Smooth muscle cell (in vitro differentiated cells): ENCODE results near the gene GSTM5. TPM values are rescaled to one million over a fixed set of nuclear protein-coding genes. Genes with fewer than 3 reads are reported as not detected.

Source experiments
- DNase-seq: peaks from one replicate; lab custom pipeline; 2025; ENCODE audit not compliant: unreplicated experiment; lab: John Stamatoyannopoulos, UW
- H2AFZ ChIP-seq: fragments of 200-600 bp; sonication (generic); 2 replicates; pipeline ENCODE4 v1.6.0; 2016; ENCODE audit warnings: antibody characterized with exemption, low read depth, mild to moderate bottlenecking
- H3F3A ChIP-seq: fragments of 200-600 bp; sonication (generic); 2 replicates; pipeline ENCODE4 v1.6.0; 2017; ENCODE audit warnings: antibody characterized with exemption, low read depth
- H3K27ac ChIP-seq: fragments of 200-600 bp; sonication (generic); 2 replicates; pipeline ENCODE4 v1.5.1; 2016; ENCODE audit warnings: low read depth, mild to moderate bottlenecking
- H3K27me3 ChIP-seq: fragments of 200-600 bp; sonication (generic); 2 replicates; pipeline ENCODE4 v1.6.1; 2016; ENCODE audit warnings: low read depth, mild to moderate bottlenecking
- H3K36me3 ChIP-seq: fragments of 200-600 bp; sonication (generic); 2 replicates; pipeline ENCODE4 v1.5.1; 2016; ENCODE audit warnings: low read depth
- H3K4me1 ChIP-seq: fragments of 200-600 bp; sonication (generic); 2 replicates; pipeline ENCODE4 v1.5.1; 2016; ENCODE audit warnings: low read depth
- H3K4me2 ChIP-seq: fragments of 200-600 bp; sonication (generic); 2 replicates; pipeline ENCODE4 v1.6.0; 2016; ENCODE audit warnings: mild to moderate bottlenecking
- H3K4me3 ChIP-seq: fragments of 200-600 bp; sonication (generic); 2 replicates; pipeline ENCODE4 v1.5.1; 2016; ENCODE audit warnings: mild to moderate bottlenecking
- H3K79me2 ChIP-seq: fragments of 200-600 bp; sonication (generic); 2 replicates; pipeline ENCODE4 v1.6.0; 2016; ENCODE audit warnings: low read depth, mild to moderate bottlenecking
- H3K9ac ChIP-seq: fragments of 200-600 bp; sonication (generic); 2 replicates; pipeline ENCODE4 v1.6.0; 2016; ENCODE audit warnings: low read depth
- H3K9me3 ChIP-seq: fragments of 200-600 bp; sonication (generic); replicated peaks from 2 replicates; pipeline ENCODE4 v1.5.1; 2016; ENCODE audit warnings: low read depth
- H4K20me1 ChIP-seq: fragments of 200-600 bp; sonication (generic); 2 replicates; pipeline ENCODE4 v1.6.0; 2016; ENCODE audit warnings: low read depth
- CTCF ChIP-seq: fragments of 200-600 bp; sonication (generic); IDR thresholded peaks from 2 replicates; pipeline ENCODE4 v1.5.1; 2017; ENCODE audit warnings: borderline replicate concordance, mild to moderate bottlenecking, antibody characterized with exemption; ENCODE audit not compliant: insufficient read depth, poor library complexity, severe bottlenecking
- WGBS: methylation state at CpG from one replicate; pipeline ENCODE4 v1.1.7; 2016; ENCODE audit warnings: low lambda C conversion rate; 5-methylcytosine and 5-hydroxymethylcytosine counted together
- polyA plus RNA-seq: library from polyadenylated mRNA; unstranded; fragments of >200 nt; fragmentation: Nextera tagmentation; extraction: Ambion mirVana; gene quantifications from 2 replicates; pipeline ENCODE4 v1.2.1, GENCODE V29; 2016
- total RNA-seq: library from RNA; depleted of rRNA; stranded (reverse); fragments of >200 nt; gene quantifications from 2 replicates; pipeline ENCODE4 v1.2.3, GENCODE V29; 2014

GSTM5 gene
- total and polyA plus RNA-seq, 2 experiments from 2014 or later = 0.17 TPM; not detected in 1

GRCh38 chr1:109712321-109712864 lies 342 bp downstream of the GSTM5 start:
- no peak for TF ChIP-seq CTCF
- H3K27me3 ChIP-seq = no peaks in the 10 kb centered on the region
- no peaks in the 10 kb centered on the region for H3K4me1 ChIP-seq
- H3F3A ChIP-seq = no peaks in the 10 kb centered on the region
- H3K36me3 ChIP-seq = no peaks in the 10 kb centered on the region
- H3K27ac ChIP-seq = no peak overlapping the region
- no peak overlapping the region for H2AFZ ChIP-seq
- H3K9ac ChIP-seq = no peak overlapping the region
- H3K79me2 ChIP-seq = no peaks in the 10 kb centered on the region
- peaks cover 4% of the 10 kb centered on the region for H3K9me3 ChIP-seq
- DNase-seq = no peak
- H3K4me3 ChIP-seq = no peak overlapping the region
- 93% methylated on average over 10 of the region's 22 CpGs for WGBS
- no peak overlapping the region for H3K4me2 ChIP-seq
- H4K20me1 ChIP-seq = no peaks in the 10 kb centered on the region

DNA sequence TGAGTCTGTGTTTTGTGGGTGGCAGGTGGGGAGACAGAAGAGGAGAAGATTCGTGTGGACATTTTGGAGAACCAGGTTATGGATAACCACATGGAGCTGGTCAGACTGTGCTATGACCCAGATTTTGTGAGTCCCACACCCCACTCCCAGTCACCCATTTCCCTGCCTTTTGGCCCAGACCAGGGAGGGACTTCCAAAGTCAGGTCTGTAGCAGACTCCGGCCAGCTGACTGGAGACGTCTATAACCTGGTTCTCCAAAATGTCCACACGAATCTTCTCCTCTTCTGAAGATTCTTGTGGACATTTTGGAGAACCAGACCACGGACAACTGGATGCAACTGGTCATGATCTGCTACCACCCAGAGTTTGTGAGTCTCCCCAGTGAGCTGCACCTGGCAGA lies 1.6 kb downstream of the GSTM5 start:
- 92% methylated on average over 5 of the region's 5 CpGs for WGBS
- Histone ChIP-seq H3K27ac (no peak overlapping the region), H3K36me3 (no peaks in the 10 kb centered on the region), H3K79me2 (no peaks in the 10 kb centered on the region), H3K27me3 (no peaks in the 10 kb centered on the region), H3K4me3 (no peak overlapping the region), H3K4me1 (no peaks in the 10 kb centered on the region), H3K4me2 (no peak overlapping the region), H3K9ac (no peak overlapping the region), H2AFZ (no peak overlapping the region), H3K9me3 (peaks cover 4% of the 10 kb centered on the region), H4K20me1 (no peaks in the 10 kb centered on the region), H3F3A (no peaks in the 10 kb centered on the region)
- no peak for DNase-seq
- TF ChIP-seq CTCF = no peak

- no peaks in the 10 kb centered on the region for H3K79me2 ChIP-seq
- no peaks in the 10 kb centered on the region for H3F3A ChIP-seq
- H4K20me1 ChIP-seq = no peaks in the 10 kb centered on the region
- H2AFZ ChIP-seq = no peak overlapping the region
- no peak overlapping the region for H3K9ac ChIP-seq
- H3K9me3 ChIP-seq = no peaks in the 10 kb centered on the region
- no peaks in the 10 kb centered on the region for H3K4me1 ChIP-seq
- no peak for TF ChIP-seq CTCF
- DNase-seq = no peak
- no peaks in the 10 kb centered on the region for H3K36me3 ChIP-seq
- H3K27ac ChIP-seq = no peak overlapping the region
- no peaks in the 10 kb centered on the region for H3K27me3 ChIP-seq
- no peak overlapping the region for H3K4me3 ChIP-seq
- 92% methylated on average over 12 of the region's 12 CpGs for WGBS
- no peak overlapping the region for H3K4me2 ChIP-seq
Observed at GRCh38 chr1:109714661-109715372, 2.8 kb downstream of the GSTM5 start.

- Histone ChIP-seq H4K20me1 (no peaks in the 10 kb centered on the region), H3K4me2 (no peak overlapping the region), H3K4me3 (no peak overlapping the region), H3K9ac (no peak overlapping the region), H3K9me3 (no peaks in the 10 kb centered on the region), H3K27ac (no peak overlapping the region), H3K36me3 (no peaks in the 10 kb centered on the region), H3K79me2 (no peaks in the 10 kb centered on the region), H3F3A (no peaks in the 10 kb centered on the region), H3K4me1 (no peaks in the 10 kb centered on the region), H3K27me3 (no peaks in the 10 kb centered on the region), H2AFZ (no peak overlapping the region)
- TF ChIP-seq CTCF = no peak
- DNase-seq = no peak
- WGBS = 87% methylated on average over 3 of the region's 3 CpGs
Observed at GRCh38 chr1:109716121-109716520, 4.1 kb downstream of the GSTM5 start.
